SIG-M5 (cell line): ENCODE results near the gene CEACAM16.
"Not testable (repeated sequence)": the region's sequence is repeated elsewhere in the genome, so short reads cannot be mapped to it uniquely, and the experiment has no call there.

Experiments
- DNase-seq: peaks from one replicate; lab custom pipeline; 2025; lab: John Stamatoyannopoulos, UW

The CEACAM16 gene

GRCh38 chr19:44703336-44704078 lies 4.6 kb downstream of the CEACAM16 start:
- DNase-seq, result no peak

GRCh38 chr19:44704982-44705381 lies 6.0 kb downstream of the CEACAM16 start:
- DNase-seq, result no peak

- no peak for DNase-seq
These were observed 6.6 kb downstream of the CEACAM16 start for GRCh38 chr19:44705502-44706010.

- DNase-seq, result no peak
These were observed 7.7 kb downstream of the CEACAM16 start for GRCh38 chr19:44706506-44707236.

- no peak for DNase-seq
These were observed 8.8 kb downstream of the CEACAM16 start for GRCh38 chr19:44707794-44708193.

GRCh38 chr19:44708940-44709339 lies 10.0 kb downstream of the CEACAM16 start:
- no peak for DNase-seq

GRCh38 chr19:44709434-44710266 lies 10.7 kb downstream of the CEACAM16 start:
- DNase-seq, result not testable (repeated sequence)

- DNase-seq, result no peak
These were observed 11.5 kb downstream of the CEACAM16 start for GRCh38 chr19:44710483-44710882.

- no peak for DNase-seq
These were observed 14.0 kb downstream of the CEACAM16 start for GRCh38 chr19:44712864-44713515.

- DNase-seq, result no peak
These were observed 15.7 kb downstream of the CEACAM16 start for GRCh38 chr19:44714597-44715169.

GRCh38 chr19:44717603-44718002 lies 18.7 kb downstream of the CEACAM16 start:
- no peak for DNase-seq

GRCh38 chr19:44718441-44719261 lies 19.7 kb downstream of the CEACAM16 start:
- DNase-seq, result no peak

- no peak for DNase-seq
These were observed 20.3 kb downstream of the CEACAM16 start for GRCh38 chr19:44719262-44719701.

GRCh38 chr19:44720396-44720795 lies 21.4 kb downstream of the CEACAM16 start:
- not testable (repeated sequence) for DNase-seq

- no peak for DNase-seq
These were observed 22.0 kb downstream of the CEACAM16 start for GRCh38 chr19:44720945-44721344.

- DNase-seq, result not testable (repeated sequence)
These were observed 22.4 kb downstream of the CEACAM16 start for GRCh38 chr19:44721369-44721768.

GRCh38 chr19:44722131-44723121 lies 23.5 kb downstream of the CEACAM16 start:
- no peak for DNase-seq

GRCh38 chr19:44723299-44723951 lies 24.5 kb downstream of the CEACAM16 start:
- DNase-seq, result no peak

GRCh38 chr19:44723952-44724319 lies 25.0 kb downstream of the CEACAM16 start:
- DNase-seq, result no peak
